Activated CD8-positive, alpha-beta T cell treated with anti-CD3 and anti-CD28 coated beads for 36 hours (primary cell): ENCODE measurements around the gene SIGMAR1. TPM values are rescaled to one million over a fixed set of nuclear protein-coding genes. Genes with fewer than 3 reads are reported as not detected.

Experiments used
- ATAC-seq: fragments of 200-7000 bp; cut with Tn5 transposase; one replicate; pipeline ENCODE4 v1.10.0; 2021; ENCODE audit warnings: mild to moderate bottlenecking, moderate library complexity
- CTCF ChIA-PET: fragments of 350-600 bp; sonication (Branson Sonifier 250); formaldehyde crosslinking; loops from one replicate; lab custom pipeline; 2021; ENCODE audit warnings: antibody characterized with exemption; lab: Charles Lee
- POLR2A ChIA-PET: fragments of 350-600 bp; sonication (Branson Sonifier 250); formaldehyde crosslinking; loops from one replicate; lab custom pipeline; 2021; ENCODE audit warnings: antibody characterized with exemption; lab: Charles Lee
- DNase-seq: peaks from one replicate; pipeline ENCODE4 v3.0.0-alpha.2; 2020
- H3K27ac Mint-ChIP-seq: one replicate; pipeline ENCODE4 v1.8.0; 2021; ENCODE audit warnings: mild to moderate bottlenecking, mixed read lengths
- H3K27me3 Mint-ChIP-seq: one replicate; pipeline ENCODE4 v1.8.0; 2021; ENCODE audit warnings: mixed read lengths
- H3K36me3 Mint-ChIP-seq: one replicate; pipeline ENCODE4 v1.8.0; 2021; ENCODE audit warnings: low read depth, mixed read lengths
- H3K4me1 Mint-ChIP-seq: one replicate; pipeline ENCODE4 v1.8.0; 2021; ENCODE audit warnings: low read depth, mixed read lengths
- H3K4me3 Mint-ChIP-seq: one replicate; pipeline ENCODE4 v1.8.0; 2021; ENCODE audit warnings: mild to moderate bottlenecking, moderate library complexity, mixed read lengths
- H3K9me3 Mint-ChIP-seq: one replicate; pipeline ENCODE4 v1.8.0; 2021; ENCODE audit warnings: mixed read lengths
- CTCF ChIP-seq: fragments of 200-600 bp; IDR thresholded peaks from one replicate; pipeline ENCODE4 v1.8.0; 2022; ENCODE audit warnings: antibody characterized with exemption, mild to moderate bottlenecking
- intact Hi-C: fragments of 100-400 bp; cut with micrococcal nuclease; formaldehyde crosslinking; loops from one replicate; pipeline ENCODE4 v1.10.0; 2022
- total RNA-seq, 2 experiments: library from RNA; stranded (reverse); gene quantifications; one replicate each; pipeline ENCODE4 v1.2.3, GENCODE V29; 2021

Gene SIGMAR1
- 10 to 100 TPM; 80.7 to 81.2 TPM for total RNA-seq

GRCh38 chr9:34637356-34638137, at the start of gene SIGMAR1:
Gene SIGMAR1 (minus strand): TSS chr9:34637787. CDS start chr9:34637697, 90 bp downstream.
- Mint-ChIP-seq H3K36me3 (peaks cover 23% of the 10 kb centered on the region), H3K4me1 (peaks cover 36% of the 10 kb centered on the region), H3K27me3 (no peaks in the 10 kb centered on the region), H3K27ac (peak within 1 kb of the TSS; percentile 90), H3K9me3 (no peaks in the 10 kb centered on the region), H3K4me3 (peak within 1 kb of the TSS; percentile 94)
- ChIA-PET CTCF (interaction anchor here (0.6 to 8.4 kb wide), 17 partner anchors 9 to 262 kb away, joined by 3 to 142 read pairs (median 4); partner anchors contain the start of genes ARID3C, CCL27, DCTN3 and GALT), POLR2A (interaction anchor here (0.8 to 7.3 kb wide), 16 partner anchors 8 to 460 kb away, joined by 3 to 63 read pairs (median 5); partner anchors contain the start of genes DCTN3, GALT, IL11RA and RPP25L)
- intact Hi-C loops = no loop called here
- TF ChIP-seq CTCF = no peak
- ATAC-seq (peak; percentile 95), DNase-seq (peak; percentile 92)

- Mint-ChIP-seq H3K4me3 (no peak overlapping the region), H3K27me3 (no peaks in the 10 kb centered on the region), H3K27ac (no peak overlapping the region), H3K9me3 (no peaks in the 10 kb centered on the region), H3K36me3 (no peaks in the 10 kb centered on the region), H3K4me1 (peaks cover 6% of the 10 kb centered on the region)
- intact Hi-C loops = no loop called here
- ATAC-seq = no peak
- CTCF ChIA-PET = interaction anchor here (1.3 to 4.9 kb wide), 4 partner anchors 8 to 53 kb away, joined by 3 to 35 read pairs (median 3); no protein-coding TSS in a partner anchor
- POLR2A ChIA-PET = interaction anchor here (0.9 kb wide), 1 partner anchor 11 kb away, joined by 3 read pairs; no protein-coding TSS in a partner anchor
- no peak for DNase-seq
- no peak for TF ChIP-seq CTCF
Observed at GRCh38 chr9:34686732-34687131, 49.1 kb upstream of the SIGMAR1 start.

- POLR2A ChIA-PET = no interaction called here
- Mint-ChIP-seq H3K9me3 (no peaks in the 10 kb centered on the region), H3K4me3 (no peak overlapping the region), H3K36me3 (no peaks in the 10 kb centered on the region), H3K27ac (no peak overlapping the region), H3K27me3 (no peaks in the 10 kb centered on the region), H3K4me1 (peaks cover 6% of the 10 kb centered on the region)
- DNase-seq (no peak), ATAC-seq (no peak)
- intact Hi-C loops = no loop called here
- TF ChIP-seq CTCF = no peak
- CTCF ChIA-PET = interaction anchor here (1.3 to 4.9 kb wide), 4 partner anchors 9 to 52 kb away, joined by 3 to 35 read pairs (median 3); no protein-coding TSS in a partner anchor
Observed at GRCh38 chr9:34686231-34686630, 48.6 kb upstream of the SIGMAR1 start.

- ATAC-seq (no peak), DNase-seq (no peak)
- CTCF ChIA-PET = interaction anchor here (1.3 to 4.9 kb wide), 2 partner anchors 16 to 52 kb away, joined by 3 to 35 read pairs; no protein-coding TSS in a partner anchor
- Mint-ChIP-seq H3K27ac (no peak overlapping the region), H3K36me3 (no peaks in the 10 kb centered on the region), H3K4me3 (no peak overlapping the region), H3K4me1 (peaks cover 6% of the 10 kb centered on the region), H3K27me3 (no peaks in the 10 kb centered on the region), H3K9me3 (no peaks in the 10 kb centered on the region)
- no peak for TF ChIP-seq CTCF
- POLR2A ChIA-PET = no interaction called here
- intact Hi-C loops = no loop called here
Observed at GRCh38 chr9:34685591-34685990, 48.0 kb upstream of the SIGMAR1 start.

- Mint-ChIP-seq H3K27me3 (no peaks in the 10 kb centered on the region), H3K9me3 (no peaks in the 10 kb centered on the region), H3K27ac (no peak overlapping the region), H3K36me3 (no peaks in the 10 kb centered on the region), H3K4me3 (no peak overlapping the region), H3K4me1 (peaks cover 6% of the 10 kb centered on the region)
- POLR2A ChIA-PET = no interaction called here
- no peak for ATAC-seq
- TF ChIP-seq CTCF = no peak
- intact Hi-C loops = no loop called here
- no peak for DNase-seq
- CTCF ChIA-PET = interaction anchor here (4.9 kb wide), 1 partner anchor 17 kb away, joined by 35 read pairs; no protein-coding TSS in a partner anchor
Observed at GRCh38 chr9:34684816-34685215, 47.2 kb upstream of the SIGMAR1 start.
